Activated CD4-positive, alpha-beta T cell treated with anti-CD3 and anti-CD28 coated beads, Interleukin-2, amount 50 U/mL, for 16 hours (primary cell): ENCODE results near the gene KLF15.
A peak's percentile ranks its signal among the peaks of the same experiment; 100 is the strongest.

ENCODE experiments used
- DNase-seq: peaks from one replicate; pipeline ENCODE4 v3.0.0-alpha.2; 2020

KLF15 gene

DNA sequence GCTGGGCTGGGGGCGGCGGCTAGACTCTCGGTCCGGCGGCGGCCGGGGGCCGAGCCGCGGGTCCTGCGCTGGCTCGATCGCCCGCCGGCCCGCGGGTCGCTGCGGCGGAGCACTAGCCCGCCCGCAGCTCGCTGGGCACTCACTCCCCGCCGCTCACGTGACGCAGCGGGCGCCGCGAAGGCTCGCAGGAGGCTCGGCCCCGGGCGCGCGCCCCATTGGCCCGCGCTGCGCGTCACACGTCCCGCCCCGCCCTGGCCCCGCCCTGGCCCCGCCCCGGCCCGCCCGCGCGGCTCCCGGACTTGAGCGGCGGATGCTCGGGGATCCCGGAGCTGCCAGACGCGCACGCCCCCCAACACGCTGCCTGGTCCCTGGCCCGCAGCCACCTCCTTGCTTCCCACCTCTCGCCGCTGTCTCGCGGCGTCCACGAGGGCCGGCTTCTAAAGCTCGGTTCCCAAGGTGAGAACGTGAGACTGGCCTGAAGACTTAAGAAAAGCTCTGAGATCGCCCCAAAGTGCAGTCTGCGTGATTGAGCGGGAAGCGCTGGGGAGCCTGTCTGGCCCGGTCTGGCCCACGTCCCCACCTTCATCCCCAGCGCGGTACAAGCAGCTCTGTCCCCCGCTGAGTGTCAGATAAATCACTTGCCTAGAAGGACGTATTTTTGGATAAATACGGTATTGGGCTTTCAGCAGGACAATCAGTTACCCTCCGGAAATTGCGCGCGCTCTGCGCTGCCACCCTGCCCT, at the start of gene KLF15:
KLF15 (minus strand) TSS at position 114 of the 743 bp plus-strand sequence. CDS start 4,486 bp downstream, outside the sequence.
- DNase-seq = peak; percentile 76

DNA sequence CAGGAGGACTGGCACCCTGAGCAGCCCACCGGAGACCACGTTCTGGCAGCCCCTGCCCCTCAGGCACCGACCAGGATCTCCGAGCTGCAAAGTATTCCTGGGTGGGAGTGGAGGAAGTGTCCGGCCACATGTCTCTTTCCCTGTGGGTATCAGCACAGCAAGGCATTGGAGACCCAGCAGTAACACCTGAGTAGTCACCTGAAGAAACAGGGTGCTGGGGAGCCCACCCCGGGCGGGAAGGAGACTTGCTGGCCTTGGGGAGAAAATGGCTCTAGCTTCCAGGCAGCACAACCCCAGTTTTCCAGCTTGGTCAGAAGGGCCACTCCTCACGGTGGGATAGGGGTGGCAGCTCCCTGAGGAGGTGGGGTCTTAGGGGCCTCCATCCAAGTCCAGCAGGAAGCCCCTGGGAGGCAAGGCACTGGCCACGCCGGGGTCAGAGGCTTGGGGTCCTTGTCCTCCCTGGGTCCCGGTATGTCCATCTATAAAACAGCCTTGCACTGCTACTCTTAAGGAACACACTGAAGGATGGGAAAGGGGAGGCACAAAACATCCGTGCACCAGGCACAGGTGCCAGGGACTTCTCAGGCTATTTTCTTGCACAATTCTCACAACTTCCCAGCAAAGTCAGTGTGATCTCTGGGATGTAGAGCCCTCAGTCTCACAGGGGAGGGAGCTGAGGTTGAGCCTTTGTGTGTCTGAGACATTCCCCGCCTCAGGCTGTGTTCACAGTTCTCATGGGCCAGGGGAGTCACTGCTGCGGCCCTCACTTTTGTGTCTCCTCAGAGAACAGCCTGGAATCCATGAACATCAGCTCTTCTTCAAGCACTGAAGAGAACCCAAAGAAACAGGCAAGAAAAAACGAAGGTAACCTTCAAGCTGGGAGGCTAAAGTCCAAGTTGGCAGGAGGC, 49.4 kb upstream of the KLF15 start:
- no peak for DNase-seq

DNA sequence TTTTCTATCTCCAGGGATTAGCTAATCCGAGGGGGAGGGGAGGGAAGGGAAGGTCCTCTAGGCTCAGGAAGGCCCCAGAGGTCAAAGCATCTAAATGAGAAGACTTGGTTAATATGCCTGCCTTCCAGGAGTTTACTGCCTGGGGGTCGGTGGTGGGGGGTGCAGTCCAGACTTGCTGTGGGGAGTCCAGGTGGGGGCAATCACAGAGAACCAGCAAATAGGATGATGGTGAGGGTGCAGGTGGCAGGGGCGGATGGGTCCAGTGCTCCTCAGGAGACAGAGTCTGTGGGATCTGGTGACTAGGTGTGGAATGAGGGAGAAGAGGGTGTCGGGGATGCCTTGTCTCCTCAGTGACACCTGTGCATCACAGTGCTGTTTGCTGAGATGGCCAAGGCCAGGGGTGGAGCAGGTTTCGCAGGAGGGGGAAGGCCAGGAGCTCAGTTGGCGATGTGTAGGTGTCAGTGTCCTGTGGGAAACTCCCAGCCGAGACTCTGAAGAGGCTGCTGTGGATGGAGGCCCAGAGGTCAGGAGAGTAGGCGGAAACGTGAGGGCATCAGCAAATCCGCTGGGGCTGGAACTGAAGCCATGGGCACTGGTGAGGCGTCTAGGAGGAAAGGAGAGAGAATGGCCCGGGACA, 45.6 kb upstream of the KLF15 start:
- DNase-seq = no peak

DNA sequence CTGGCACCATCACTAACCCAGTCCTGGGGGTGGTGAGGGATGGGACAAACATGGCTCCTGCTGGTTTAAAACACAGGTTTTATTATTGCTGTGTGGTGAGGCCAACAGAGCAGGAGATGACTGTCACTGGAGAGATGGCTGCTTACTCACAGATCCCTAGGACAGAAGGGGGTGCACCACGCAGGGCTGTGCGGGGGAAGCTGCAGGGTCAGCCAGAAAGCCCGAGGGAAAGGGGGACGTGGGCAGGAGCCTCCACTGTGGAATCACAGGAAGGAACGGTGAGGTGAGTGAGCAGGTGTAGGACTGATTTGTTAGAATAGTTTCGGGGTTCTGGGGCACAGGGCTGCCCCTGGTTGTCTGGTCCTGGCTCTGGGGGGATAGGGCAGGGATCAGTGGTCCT, 45.0 kb upstream of the KLF15 start:
- no peak for DNase-seq

DNA sequence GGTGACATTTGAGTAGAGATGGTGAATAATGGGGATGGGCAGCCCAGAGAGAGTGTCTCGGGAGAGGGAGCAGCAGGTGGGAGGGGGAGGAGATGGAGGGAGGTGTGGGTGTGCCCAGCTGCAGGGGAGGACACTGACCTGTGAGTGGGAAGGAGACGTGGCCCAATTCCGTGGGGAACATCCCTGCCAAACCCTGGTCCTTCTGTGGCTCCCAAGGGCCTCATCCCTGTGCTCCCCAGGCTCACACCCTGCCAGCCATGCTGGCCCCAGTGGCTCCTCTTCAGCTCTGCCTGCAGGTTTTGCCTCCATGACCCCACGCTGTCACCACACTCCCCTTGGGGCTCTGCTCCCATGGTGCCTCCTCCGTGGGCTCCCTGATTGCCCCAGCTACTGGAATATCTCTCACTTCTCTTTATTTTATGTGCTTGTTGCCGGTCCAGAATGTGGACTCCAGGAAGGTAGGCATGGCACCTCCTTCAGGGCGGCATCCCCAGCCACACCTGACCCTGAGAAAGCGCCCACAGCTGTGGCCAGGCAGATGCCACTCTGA, 44.5 kb upstream of the KLF15 start:
- no peak for DNase-seq

DNA sequence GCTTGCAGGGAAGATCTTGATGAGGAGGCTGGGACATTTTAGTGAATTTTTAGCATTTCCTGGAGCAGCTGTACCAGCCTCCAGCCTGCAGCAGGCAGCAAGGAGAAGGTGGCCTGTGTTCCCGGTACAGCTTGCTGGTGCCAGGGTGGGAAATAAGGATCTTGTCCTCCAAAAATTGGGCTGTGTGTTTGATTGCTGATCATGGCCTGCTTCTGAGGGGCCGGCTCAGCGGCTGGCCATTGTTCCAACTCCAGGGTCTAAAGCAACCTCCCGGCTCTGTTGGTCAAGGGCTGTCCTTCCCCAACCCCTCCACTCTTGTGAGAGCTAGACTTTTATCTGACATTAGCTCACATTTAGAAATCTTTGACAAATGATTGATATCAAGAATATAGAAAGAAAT, 42.5 kb upstream of the KLF15 start:
- no peak for DNase-seq

DNA sequence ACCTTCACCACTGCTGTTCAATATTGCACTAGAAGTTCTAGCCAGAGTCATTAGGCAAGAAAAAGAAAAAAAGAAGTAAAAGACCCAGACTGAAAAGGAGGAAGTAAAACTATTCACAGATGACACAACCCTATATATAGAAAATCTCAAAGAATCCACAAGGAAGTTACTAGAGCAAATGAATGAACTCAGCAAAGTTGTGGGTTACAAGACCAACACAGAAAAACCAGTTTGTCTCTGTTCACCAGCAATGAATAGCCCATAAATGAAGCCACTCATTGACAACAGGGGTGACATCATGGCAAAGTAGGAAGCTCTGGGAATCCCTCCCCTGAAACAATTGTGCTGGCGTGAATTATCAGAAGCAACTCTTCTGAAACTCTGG, 42.1 kb upstream of the KLF15 start:
- DNase-seq = no peak

DNA sequence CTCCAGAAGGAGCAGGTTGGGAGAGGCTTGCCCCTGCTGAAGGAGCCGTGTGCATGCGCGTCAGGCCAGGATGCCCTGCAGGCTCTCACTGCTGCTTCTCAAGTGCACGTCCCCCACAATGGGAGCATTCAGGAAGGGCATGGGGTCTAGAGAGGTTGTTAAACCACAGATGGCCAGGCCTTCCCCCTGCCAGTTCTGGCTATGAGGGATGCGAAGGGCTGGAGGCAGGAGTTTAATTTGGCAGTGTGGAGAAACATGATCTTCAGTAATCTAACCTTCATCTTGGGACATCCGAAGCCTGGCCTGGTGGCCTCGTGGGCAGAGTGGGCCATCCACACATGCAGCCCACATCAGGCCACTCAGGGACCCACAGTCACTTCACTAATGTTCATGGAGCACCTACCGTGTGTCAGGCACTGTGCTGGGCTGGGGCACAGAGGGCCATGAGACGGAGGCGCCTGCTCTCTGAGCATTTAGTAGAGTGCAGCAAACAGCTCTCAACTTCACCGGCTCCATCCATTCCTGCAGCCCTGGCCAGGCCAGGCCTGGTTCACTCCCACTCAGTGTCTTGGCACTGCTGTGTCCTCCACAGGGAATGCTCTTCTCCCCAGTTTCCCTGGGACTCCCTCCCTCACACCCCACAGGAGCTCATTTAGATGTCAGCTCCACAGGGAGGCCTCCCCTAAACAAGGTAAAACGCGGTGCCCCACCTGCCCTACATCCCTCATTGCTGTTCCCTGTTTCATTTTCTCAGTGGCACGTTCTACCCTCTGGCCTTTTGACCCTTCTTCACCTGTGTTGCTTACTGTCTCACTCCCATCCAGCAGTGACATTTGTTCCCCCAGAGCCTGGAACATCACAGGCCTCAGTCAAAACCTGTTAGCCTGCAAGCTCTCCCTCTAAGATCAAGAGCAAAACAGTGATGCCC, 41.5 kb upstream of the KLF15 start:
- DNase-seq = no peak

DNA sequence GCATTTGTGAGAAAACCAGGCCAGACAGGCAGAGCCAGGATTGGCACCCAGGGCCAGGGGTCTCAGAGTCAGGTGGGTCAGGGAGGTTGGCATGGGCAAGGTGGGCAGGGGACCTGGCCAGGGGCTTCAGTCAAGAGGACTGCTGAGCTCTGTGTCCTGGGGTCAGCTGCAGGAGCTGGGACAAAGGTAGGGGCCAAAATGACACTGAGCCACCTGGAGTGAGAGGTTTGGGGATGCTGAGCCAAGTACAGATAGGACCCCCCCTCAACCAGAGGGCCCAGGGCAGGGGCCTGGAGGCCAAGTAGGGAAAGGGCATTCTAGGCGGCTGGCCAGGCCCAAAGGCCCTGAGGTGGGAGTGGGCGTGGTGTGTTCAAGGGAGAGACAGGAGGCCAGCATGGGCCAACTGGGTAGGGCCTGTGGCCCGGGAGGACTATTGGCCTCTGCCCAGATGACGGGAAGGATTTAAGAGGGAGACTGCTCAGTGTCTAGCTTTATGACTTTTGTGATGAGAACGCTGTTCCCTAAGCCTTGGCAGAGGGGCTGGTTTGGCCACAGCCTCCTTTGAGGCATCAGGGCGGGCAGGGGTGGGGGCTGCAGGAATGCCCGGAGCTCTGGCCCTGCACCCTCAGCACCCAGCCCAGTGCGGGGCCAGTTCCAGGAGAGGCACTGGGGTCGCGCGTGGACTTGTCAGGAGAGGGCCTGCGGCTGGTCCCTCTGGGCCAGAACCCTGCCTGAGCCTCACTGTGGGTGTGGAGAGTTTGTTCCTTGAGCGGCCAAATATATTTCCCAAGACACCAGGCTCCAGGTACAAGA, 40.6 kb upstream of the KLF15 start:
- no peak for DNase-seq

DNA sequence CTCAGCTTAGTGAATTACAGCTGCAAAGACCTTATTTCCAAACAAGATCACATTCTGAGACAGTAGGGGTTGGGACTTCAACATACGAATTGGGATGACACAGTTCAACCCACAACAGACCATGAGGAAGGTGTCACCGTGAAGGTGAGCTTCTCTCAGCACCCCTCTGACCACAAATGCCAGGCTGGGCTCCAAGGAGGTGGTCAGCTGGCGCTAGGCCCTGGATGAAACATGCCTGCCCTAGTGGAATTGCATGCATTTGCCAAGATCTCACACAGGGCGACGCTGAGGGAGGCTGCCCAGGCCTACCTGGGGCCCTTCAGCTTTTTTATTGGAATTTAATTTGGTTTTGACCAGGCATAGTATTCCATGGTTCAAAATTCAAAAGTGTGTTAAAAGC, 39.3 kb upstream of the KLF15 start:
- DNase-seq = no peak

DNA sequence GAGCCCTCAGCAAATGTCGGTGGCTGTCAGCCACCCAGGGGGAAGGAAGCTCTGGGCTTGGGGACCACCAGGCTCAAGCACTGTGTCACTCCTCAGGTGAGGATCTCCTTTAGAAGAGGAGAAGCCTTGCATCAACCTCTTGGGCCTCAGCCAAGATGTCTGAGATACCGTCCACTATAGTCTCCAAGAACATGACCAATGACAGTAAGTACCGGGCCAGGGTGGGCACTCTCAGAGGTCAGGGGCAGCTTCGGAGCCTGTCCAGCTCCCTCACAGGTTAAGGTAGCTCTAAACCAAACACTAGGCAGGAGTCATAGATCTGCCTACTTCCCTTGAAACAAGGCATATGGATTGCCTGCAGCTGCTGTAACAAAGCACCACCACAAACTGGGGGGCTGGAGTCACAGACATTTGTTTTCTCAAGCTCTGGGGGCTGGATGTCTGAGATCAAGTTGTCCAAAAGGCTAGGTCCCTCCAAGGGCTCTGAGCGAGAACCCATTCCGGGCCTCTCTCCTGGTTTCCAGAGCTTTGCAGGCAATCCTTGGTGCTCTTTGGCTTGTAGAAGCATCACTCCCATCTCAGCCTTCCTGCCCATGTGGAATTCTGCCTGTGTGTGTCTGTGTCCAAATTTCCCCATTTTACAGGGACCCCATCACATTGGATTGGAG, 38.8 kb upstream of the KLF15 start:
- no peak for DNase-seq

DNA sequence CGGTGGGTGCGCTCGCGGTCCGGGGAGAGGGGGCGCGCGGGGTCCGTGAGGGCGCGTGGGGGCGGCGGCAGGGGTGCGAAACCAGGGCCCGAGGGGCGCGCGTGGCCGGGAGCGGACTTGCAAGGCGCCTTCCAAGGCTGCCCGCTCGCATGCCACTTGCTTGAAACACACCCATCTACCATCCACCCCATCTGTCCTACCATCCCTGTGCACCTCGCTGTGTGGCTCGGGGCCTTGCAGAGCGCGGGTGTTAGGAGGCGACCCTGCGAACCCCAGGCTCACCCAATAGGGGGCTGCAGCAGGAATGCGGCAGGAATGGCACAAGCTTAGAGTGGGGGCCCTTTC, 37.7 kb upstream of the KLF15 start:
- no peak for DNase-seq

DNA sequence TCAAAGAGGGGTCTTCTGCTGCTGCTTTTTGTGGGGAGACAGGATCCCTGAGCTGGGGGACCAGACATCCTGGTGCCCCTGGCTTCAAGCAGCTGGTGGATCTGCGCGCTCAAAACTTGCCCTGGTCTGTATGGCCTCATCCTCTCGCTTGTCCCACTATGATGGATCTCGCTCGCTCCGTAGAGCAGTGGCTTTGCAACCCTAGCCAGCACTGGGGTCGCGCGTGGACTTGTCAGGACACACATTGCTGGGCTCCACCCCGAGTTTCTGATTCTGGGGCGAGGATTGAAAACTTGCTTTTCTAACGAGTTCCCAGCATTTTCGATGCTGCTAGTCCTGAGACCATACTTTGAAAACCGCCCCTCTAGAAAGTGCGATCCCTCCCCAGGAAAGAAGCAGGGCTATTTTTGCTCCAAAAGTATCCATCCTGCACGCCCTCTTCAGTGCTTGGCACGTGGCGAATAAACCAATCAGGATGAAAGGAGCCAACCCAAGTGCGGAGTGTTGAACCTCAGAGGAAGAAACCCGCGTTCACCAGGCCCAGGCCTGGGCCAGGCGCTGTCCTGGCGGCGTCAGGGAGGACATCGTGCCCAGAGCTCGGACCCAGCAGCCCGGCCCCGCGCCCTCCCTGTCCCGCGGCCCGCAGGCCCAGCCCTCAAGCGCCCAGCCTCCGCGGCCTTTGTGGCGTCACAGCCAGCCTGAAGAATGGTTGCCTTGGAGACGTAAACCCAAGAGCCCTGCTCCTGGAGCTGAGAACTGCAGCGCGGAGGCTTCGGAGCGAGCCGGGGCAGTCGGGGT, 37.2 kb upstream of the KLF15 start, which contains the start of gene CFAP100:
CFAP100 (plus strand) TSS at position 731 of the 798 bp plus-strand sequence. CDS start 1,092 bp downstream, outside the sequence.
- no peak for DNase-seq

DNA sequence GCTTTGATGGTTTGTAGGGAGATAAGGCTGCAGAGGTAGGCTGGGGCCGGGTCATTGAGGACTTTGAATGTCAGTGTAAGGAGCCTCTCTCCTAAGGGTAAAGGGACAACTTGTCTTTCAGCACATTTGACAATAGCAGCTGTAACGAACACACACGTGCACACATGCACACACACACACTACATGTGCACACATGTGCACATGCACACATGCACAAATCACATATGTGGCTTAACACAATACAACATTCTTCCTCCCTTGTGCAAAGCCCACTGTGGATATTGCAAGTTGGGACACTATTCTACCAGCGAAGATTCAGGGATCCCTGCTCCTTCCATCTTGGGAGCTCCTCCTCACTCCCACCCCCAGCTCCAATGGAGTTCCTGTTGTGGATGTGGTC, 36.4 kb upstream of the KLF15 start:
- DNase-seq = no peak

DNA sequence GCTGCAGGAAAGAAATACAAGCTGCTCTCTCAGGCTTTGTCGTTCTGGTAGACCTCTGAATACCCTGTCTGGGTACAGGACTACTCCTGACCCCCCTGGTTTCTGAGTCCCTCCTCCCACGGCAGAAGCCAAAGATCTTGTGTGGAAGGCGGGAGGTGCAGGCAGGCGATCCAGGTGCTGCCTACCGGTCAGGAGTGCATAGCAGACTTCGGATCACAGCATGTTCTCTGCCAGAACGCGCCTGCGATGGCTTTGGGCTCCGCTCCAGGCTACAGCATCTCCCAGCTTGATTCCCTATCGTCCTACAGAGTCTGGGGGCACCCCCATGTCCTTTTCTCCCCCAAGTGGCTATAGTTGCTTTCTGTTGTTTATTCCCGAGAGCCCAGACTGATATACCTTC, 35.0 kb upstream of the KLF15 start:
- DNase-seq = no peak

DNA sequence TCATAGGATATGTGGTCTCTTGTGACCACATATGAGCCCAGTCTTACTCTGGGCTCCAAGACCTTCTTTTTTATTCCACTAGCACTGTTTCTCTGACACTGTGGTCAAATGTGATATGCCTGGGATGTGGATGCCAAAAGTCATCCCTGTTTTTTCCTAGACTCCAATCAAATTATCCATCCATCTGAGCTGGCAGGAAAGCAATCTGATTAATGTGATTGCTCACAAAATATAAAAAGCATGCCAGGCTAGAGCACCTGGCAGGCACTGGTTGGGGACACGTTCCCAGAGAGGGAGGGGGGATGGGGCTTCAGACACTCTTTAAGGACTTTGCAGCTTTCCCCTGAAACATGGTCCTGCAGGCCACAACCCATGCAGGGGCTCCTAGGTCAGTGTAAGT, 34.4 kb upstream of the KLF15 start:
- DNase-seq = no peak

DNA sequence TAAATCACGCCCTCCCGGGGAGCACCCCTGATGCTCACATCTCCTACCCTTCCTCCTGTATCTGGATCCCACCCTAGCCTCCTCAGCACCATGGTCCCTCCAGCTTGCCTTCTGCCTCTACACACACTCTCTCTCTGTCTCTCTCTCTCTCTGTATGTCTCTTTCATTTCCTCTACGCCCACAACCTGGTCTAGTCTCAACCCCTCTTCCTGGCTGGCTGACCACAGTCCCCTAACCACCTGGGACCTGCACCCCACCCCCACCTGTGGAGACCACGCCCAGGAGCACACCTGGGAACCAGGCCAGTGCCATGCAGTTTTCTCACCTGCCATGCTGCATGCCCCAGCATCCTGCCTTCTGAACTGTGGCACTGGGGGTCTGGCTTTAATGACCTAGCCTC, 33.5 kb upstream of the KLF15 start:
- DNase-seq = no peak

DNA sequence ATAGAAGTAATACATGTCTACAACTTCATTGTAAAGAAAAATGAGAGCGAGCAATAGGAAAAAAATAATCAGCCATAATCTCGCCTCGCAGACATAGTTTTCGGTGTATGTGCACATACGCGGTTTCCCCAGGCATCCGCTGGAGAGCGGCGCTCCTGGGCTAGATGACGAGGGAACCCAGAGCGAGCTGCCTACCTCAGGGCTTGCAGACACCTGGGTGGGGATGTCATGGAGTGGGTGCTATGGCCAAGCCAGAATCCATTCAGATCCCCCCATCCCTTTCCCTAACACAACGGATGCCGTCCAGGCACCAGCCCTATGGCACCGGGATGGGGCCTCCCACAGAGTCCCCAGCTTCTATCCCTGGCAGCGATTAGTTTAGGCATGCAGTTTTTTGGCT, 33.0 kb upstream of the KLF15 start:
- no peak for DNase-seq

DNA sequence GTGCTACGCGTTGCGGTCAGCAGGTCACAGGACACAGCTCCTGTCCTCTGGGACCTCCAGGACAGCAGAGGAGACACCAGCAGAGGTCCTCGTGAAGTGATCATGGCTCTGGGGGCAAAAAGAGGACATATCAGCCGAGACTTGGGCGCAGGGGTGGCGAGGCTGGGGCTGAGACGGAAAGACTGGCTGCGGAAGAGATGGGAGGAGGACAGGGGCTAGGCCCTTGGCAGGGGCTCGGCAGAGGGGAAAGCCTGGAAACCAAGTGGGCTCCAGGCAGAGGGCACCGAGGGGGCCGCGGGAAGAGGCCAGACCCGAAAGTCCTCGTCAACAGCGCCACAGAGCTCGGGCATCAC, 32.6 kb upstream of the KLF15 start:
- no peak for DNase-seq
